ENCODE results near the gene EOMES. TPM values are rescaled to one million over a fixed set of nuclear protein-coding genes. Genes with fewer than 3 reads are reported as not detected.

Gene EOMES
- total and polyA plus RNA-seq, 2 of the 4 experiments (the other 2 are of a cell fraction), result not detected

- no peak overlapping the region for H2AFZ ChIP-seq (replicated peaks; ENCODE audit: low read length, poor library complexity)
- no peak overlapping the region for H2BK120ac ChIP-seq (ENCODE audit: low read depth, low read length)
- H3K79me1 ChIP-seq (ENCODE audit: low read depth in 1 of 2, low read length in 2 of 2), result no peaks in the 10 kb centered on the region
- no peak overlapping the region for H4K8ac ChIP-seq (ENCODE audit: low read depth in 2 of 2, low read length in 2 of 2)
- no peak overlapping the region for H2BK15ac ChIP-seq (ENCODE audit: low read depth, low read length)
- no peak overlapping the region for H3K9ac ChIP-seq (ENCODE audit: low read depth, low read length)
- no peaks in the 10 kb centered on the region for H3K36me3 ChIP-seq (ENCODE audit: control insufficient read depth, insufficient read depth, low read length)
- no peaks in the 10 kb centered on the region for H4K20me1 ChIP-seq (ENCODE audit: insufficient read depth, low read length)
- WGBS, 2 experiments (ENCODE audit: extremely low coverage in 2 of 2, insufficient read length in 1 of 2), result no CpG with 5 or more reads among the region's 2 CpGs
- no peaks in the 10 kb centered on the region for H3K9me1 ChIP-seq (ENCODE audit: insufficient read depth, low read length)
- no peak overlapping the region for H3K4me3 ChIP-seq (ENCODE audit: insufficient read depth, low read depth, low read length)
- H3K27me3 ChIP-seq (ENCODE audit: control insufficient read depth, insufficient read depth, low read length), result no peaks in the 10 kb centered on the region
- H3K27ac ChIP-seq (ENCODE audit: insufficient read depth, low read length), result no peak overlapping the region
- no peak overlapping the region for H2BK5ac ChIP-seq (ENCODE audit: low read depth, low read length, poor library complexity, severe bottlenecking)
- H3K4me2 ChIP-seq (ENCODE audit: low read depth, low read length), result no peak overlapping the region
- no peaks in the 10 kb centered on the region for H3K9me3 ChIP-seq (ENCODE audit: control insufficient read depth, insufficient read depth, low read length)
- H3K14ac ChIP-seq (replicated peaks; ENCODE audit: low read depth, low read length), result no peak overlapping the region
- dilution Hi-C loops (cut with HindIII; ENCODE audit: low sequenced_read_pairs, unreplicated experiment) (no loop called here), in situ Hi-C loops (cut with MboI; ENCODE audit: low sequenced_read_pairs) (loop anchor here (10.0 kb wide), 1 partner anchor 189 kb away; the partner anchor contains the start of gene SLC4A7), intact Hi-C loops (cut with micrococcal nuclease) (no loop called here)
- H2AK9ac ChIP-seq (replicated peaks; ENCODE audit: low read depth, low read length, poor library complexity), result no peak overlapping the region
- no peak overlapping the region for H2BK20ac ChIP-seq (ENCODE audit: low read depth, low read length)
- no peak overlapping the region for H3K4ac ChIP-seq (ENCODE audit: low read depth, low read length)
- no peak for ATAC-seq (ENCODE audit: low read depth)
- H4K5ac ChIP-seq (ENCODE audit: low read depth, low read length), result no peak overlapping the region
- TF ChIP-seq RAD21 (IDR thresholded peaks at IDR 0.05; ENCODE audit: low read length) (no peak), CHD1 (IDR thresholded peaks at IDR 0.05; ENCODE audit: low read depth, low read length) (no peak)
- no peak overlapping the region for H3K56ac ChIP-seq (ENCODE audit: extremely low read depth, insufficient read depth, low read length)
- peaks cover 7% of the 10 kb centered on the region for H3K4me1 ChIP-seq (ENCODE audit: control insufficient read depth, insufficient read depth, low read length)
- no peak overlapping the region for H2AK5ac ChIP-seq (ENCODE audit: low read depth, low read length)
- no peak overlapping the region for H3K23ac ChIP-seq (ENCODE audit: low read depth, low read length)
- no TSS peak for BruUV-seq (replicated peaks)
- no peak for DNase-seq
- ChIA-PET POLR2A (ENCODE audit: unreplicated experiment) (no interaction called here), CTCF (no interaction called here)
- H4K91ac ChIP-seq (ENCODE audit: insufficient read depth, low read depth, low read length), result no peak overlapping the region
- no peak overlapping the region for H3K18ac ChIP-seq (ENCODE audit: low read depth, low read length)
These were observed 48.4 kb downstream of the EOMES start for GRCh38 chr3:27673701-27674100.
